GM12875 (cell line): ENCODE results near the gene AGRN.

ENCODE experiments used
- H3K4me3 ChIP-seq: one replicate; pipeline ENCODE4 v1.5.1; 2011; ENCODE audit warnings: low read depth, low read length, control low read depth
- CTCF ChIP-seq: IDR thresholded peaks from 2 replicates; pipeline ENCODE4 v1.5.1; 2011; ENCODE audit warnings: low read depth, mild to moderate bottlenecking, control low read depth, inconsistent platforms, low read length, moderate library complexity, borderline replicate concordance; ENCODE audit not compliant: insufficient read depth

The AGRN gene

DNA sequence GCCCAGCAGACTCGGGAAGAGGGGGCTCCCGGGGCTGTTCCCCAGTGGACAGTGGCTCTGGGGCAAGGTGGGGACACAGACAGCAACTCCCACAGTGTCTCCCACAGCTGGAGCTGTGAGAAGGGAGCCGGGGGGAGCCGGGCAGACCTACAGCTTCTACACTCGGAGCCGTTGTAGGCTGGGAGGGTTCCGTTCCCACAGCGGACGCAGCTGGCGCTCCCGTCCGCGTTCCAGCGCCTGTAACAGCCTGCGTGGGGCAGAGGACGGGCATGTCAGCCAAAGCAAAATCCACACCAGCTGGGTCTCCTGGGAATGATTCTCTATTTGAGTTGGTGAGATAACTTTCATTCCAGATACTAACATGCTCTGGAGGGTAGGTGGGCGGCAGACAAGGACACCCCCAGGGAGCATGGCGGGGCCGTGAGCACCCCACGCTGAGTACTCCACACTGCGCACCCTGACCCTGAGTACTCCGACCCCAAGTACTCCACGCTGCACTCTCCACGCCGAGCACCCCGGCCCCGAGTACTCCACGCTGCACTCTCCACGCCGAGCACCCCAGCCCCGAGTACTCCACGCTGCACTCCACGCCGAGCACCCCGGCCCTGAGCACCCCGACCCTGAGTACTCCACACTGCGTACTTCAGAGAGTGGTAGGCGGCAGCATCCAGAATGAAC, 67.6 kb downstream of the AGRN start:
- H3K4me3 ChIP-seq, result no peak overlapping the region
- no peak for TF ChIP-seq CTCF

- H3K4me3 ChIP-seq, result no peak overlapping the region
- no peak for TF ChIP-seq CTCF
These were observed 68.3 kb downstream of the AGRN start for GRCh38 chr1:1088029-1088800.

DNA sequence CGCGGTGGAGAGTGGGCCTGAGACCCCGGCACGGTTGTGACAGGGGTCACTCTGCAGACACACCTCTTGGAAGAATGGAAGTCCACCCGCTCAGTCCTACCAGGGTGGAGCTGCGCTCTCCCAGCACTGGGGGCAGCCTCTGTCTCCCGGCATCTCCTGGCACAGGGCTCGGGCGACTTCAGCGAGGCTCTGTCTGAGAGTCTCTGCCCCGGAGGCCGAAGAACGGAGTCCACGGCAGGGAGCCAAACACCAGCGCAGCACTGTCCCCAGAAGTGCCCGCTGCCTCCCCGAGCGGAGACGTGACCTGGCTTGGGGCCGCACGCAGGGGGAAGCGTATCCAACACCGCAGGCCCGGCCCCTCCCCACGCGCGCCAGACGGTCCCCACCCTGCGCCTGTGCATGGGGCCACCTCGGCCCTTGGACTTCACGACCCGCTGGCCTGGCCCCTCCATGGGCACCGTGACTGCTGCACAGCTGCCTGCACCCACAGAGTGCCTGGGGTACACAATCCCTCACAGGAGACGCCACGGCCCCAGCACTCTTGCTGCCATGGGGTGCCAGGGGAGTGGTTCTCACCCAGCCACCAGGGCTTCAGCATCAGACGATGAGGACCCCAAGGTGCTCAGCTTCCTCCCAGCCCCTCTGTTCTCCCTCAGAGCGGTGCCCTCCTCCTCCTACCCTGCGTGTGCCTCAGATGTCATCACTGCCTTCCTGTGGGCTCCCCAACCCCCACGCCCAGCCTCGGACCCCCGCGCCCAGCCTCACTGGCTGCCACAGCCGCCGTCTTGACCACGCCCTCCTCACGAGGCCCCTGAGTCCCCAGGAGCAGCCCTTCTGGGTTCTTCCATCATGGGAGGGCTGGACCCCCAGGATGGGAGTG, 69.1 kb downstream of the AGRN start:
- no peak for TF ChIP-seq CTCF
- no peak overlapping the region for H3K4me3 ChIP-seq

DNA sequence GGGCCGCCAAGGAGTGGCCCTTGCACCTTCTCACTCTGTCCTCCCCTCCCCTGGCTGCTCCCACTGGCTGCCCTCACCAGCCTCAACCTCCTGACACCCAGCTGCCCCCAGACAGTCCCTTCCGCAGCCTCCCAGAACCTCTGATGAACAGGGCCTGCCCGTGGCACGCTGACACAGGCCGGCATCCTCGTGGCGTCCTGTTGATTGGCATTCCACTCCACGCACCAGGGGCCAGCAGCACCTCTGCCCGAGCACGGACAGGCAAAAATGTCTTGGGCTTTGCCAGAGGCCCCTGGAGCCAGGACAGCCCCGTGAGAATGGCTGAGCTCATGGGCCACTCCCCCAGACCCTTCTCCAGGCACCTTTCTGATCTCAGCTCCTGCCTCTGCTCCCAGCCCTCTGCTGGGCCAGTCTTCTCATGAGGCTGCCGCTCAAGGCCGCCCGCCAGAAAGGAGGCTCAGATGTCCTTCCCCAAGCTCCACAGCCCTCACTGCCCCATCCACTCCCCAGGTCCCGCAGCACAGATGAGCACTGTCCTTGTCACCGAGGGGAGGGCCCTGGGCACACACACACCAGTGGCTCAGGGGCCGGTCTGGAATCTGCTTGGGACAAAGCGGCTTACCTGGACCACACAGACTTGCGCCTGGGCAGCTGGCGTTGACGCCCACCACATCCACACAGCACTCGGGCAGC, 70.0 kb downstream of the AGRN start:
- TF ChIP-seq CTCF, result no peak
- H3K4me3 ChIP-seq, result no peak overlapping the region

DNA sequence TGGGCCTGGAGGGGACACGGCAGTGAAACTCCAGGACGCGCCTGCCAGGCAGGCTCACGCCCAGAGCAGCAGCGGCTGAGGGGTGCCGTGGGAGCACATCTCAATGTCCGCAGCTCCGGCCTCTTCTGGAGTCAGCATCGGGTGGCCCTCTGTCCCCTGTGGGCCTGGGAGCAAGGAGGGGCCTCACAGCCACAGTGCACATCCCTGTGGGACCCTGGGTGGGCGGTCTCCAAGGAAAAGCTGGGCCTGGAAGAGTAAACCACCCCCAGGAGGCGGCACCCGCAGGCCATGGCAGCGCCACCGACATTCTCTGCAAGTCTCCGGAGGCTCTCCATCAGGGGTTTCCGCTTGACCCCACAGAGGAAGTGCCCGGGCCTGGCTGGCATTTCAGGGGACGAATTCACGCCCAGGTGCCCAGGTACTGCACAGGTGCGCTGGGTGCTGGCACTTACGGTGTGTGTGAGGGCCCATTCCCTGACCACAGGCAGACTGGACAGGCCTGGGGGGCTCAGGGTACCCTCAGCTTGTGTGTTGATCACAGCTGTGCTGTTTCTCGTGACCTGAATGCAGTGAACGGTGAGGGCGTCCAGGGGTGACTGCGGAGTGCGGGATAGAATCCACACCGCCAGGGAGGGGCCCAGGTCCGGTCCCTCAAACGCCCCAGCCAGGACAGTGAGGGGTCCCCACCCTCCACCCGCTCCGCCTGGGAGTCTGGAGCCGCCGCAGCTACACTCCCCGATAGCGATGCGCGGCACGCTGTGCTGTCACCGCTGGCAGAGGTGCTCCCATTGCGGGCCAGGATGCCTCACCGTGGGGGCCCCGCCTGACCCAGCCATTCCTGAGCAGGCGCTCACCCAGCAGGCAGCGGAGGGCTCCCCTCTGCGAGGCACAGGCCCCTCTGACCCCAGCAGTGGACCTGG, 70.8 kb downstream of the AGRN start:
- H3K4me3 ChIP-seq, result no peak overlapping the region
- no peak for TF ChIP-seq CTCF
